ENCODE data around the gene UQCRC2. TPM values are rescaled to one million over a fixed set of nuclear protein-coding genes. Genes with fewer than 3 reads are reported as not detected.

Gene UQCRC2
- total and polyA plus RNA-seq, 10 of the 15 experiments (the other 5 are each of a cell fraction or from before 2014, with no cell fraction given), result 256 to 563 (median 327) TPM

DNA sequence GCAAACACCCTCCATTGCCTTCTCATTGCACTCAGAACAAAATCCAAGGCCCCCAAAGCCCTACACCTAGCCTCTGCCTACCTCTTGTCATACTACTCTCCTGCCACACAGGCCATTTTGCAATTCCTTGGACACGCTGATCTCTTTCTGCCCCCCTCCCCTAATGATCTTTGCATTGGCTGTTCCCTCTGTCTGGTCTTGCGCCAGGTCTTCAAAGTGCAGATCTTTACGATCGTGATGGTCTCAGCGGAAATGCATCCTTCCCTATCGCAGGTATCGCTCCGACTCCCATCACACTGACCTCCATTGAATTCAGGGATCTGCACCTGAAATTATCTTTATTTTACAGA, 54.0 kb downstream of the UQCRC2 start (continued):
- TF ChIP-seq EED (IDR thresholded peaks at IDR 0.05; ENCODE audit: low read depth) (no peak), CREB1 (IDR thresholded peaks at IDR 0.05; ENCODE audit: low read depth) (no peak)
- TF ChIP-seq, protein P1, sequence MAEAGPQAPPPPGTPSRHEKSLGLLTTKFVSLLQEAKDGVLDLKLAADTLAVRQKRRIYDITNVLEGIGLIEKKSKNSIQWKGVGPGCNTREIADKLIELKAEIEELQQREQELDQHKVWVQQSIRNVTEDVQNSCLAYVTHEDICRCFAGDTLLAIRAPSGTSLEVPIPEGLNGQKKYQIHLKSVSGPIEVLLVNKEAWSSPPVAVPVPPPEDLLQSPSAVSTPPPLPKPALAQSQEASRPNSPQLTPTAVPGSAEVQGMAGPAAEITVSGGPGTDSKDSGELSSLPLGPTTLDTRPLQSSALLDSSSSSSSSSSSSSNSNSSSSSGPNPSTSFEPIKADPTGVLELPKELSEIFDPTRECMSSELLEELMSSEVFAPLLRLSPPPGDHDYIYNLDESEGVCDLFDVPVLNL (IDR thresholded peaks at IDR 0.05; ENCODE audit: low read depth, low read length), result no peak

DNA sequence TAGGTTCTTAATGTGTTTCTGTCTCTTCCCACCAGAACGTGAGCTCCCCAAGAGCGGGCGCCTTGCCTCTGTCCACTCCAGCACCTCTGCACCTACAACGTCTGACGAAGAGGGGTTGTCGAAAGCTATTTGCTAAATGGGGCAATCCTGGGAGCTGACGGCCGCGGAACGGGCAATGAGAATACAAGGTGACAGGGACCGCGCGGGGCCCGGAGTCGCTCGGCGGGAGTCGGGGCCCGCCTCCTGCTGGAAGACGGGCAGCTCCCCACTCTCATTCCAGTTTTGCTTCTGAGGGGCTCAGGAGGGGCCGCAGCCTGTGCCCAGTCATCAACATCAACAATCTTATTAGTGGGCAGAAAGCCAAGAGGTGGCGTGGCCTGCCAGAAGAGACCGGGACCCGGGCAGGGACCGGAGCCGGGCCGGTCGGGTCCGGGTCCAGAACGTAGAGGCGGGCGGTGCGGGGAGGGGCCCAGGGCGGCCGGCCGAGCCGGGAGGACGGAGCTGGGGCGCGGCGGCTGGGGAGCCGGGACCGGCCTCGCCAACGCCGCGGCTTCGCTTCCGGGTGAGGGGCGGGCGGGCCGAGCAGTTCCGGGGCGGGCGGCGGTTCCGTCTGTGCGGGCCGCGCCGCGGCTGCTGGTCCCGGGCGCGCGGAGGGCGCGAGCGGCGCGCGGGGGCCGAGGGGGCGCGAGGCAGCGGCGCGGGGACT, 54.5 kb downstream of the UQCRC2 start, which contains the start of gene MOSMO:
Gene MOSMO, plus strand, starts transcription at position 603 of the 706 bp plus-strand sequence. CDS start 191 bp downstream, outside the sequence.
- ChIA-PET SMC1A (ENCODE audit: uncharacterized antibody, unreplicated experiment) (interaction anchor here (0.9 to 25.5 kb wide), 10 partner anchors 19 to 181 kb away, joined by 3 to 567 read pairs (median 4); no protein-coding TSS in a partner anchor), CTCF (interaction anchor here (0.7 to 20.1 kb wide), 9 partner anchors 10 to 289 kb away, joined by 3 to 686 read pairs (median 12); no protein-coding TSS in a partner anchor), POLR2A (interaction anchor here (0.6 to 3.6 kb wide), 8 partner anchors 9 to 1272 kb away, joined by 3 to 33 read pairs (median 6); no protein-coding TSS in a partner anchor), RAD21 (ENCODE audit: unreplicated experiment) (interaction anchor here (0.7 to 22.7 kb wide), 10 partner anchors 9 to 289 kb away, joined by 3 to 466 read pairs (median 4); no protein-coding TSS in a partner anchor)
- no TSS peak for BruUV-seq (replicated peaks)
- Histone ChIP-seq H3K27ac (ENCODE audit: control insufficient read depth, insufficient read depth) (peak within 1 kb of the TSS; percentile 54), H3K9ac (ENCODE audit: control insufficient read depth, insufficient read depth, low read length) (peak within 1 kb of the TSS; percentile 81), H3K27me3 (replicated peaks in 1 of 2; ENCODE audit: control insufficient read depth in 2 of 2, insufficient read depth in 2 of 2, low read length in 1 of 2) (no peaks in the 10 kb centered on the region), H3K4me3 (peak within 1 kb of the TSS; percentile 98), H3K79me2 (ENCODE audit: control insufficient read depth, insufficient read depth, low read length) (peaks cover 15% of the 10 kb centered on the region), H3K9me3 (replicated peaks; ENCODE audit: control insufficient read depth, insufficient read depth, low read length) (no peaks in the 10 kb centered on the region), H2AFZ (ENCODE audit: control insufficient read depth, low read depth, low read length) (peak within 1 kb of the TSS; percentile 92), H4K20me1 (ENCODE audit: control insufficient read depth, insufficient read depth) (no peaks in the 10 kb centered on the region), H3K4me1 (ENCODE audit: control insufficient read depth, insufficient read depth, low read length) (peaks cover 15% of the 10 kb centered on the region), H3K36me3 (ENCODE audit: control insufficient read depth in 2 of 2, insufficient read depth in 2 of 2, low read length in 1 of 2) (no peaks in the 10 kb centered on the region), H3K4me2 (ENCODE audit: control insufficient read depth, insufficient read depth) (peak within 1 kb of the TSS; percentile 91)
- intact Hi-C loops (cut with micrococcal nuclease; ENCODE audit: unreplicated experiment), result no loop called here
- in situ Hi-C loops (cut with MboI), result no loop called here
- ATAC-seq, result peak; percentile 88
- no peak for DNase-seq (ENCODE audit: low read depth, low spot score)
- peak; percentile 61 for FAIRE-seq
- WGBS (ENCODE audit: insufficient coverage, insufficient replicate concordance, low lambda C conversion rate, missing lambda C conversion rate), result 2% methylated on average over 40 of the region's 78 CpGs
- TF ChIP-seq RELA (IDR thresholded peaks at IDR 0.05; ENCODE audit: borderline replicate concordance, partially characterized antibody), result peak; percentile 46
- TF ChIP-seq, protein P2, sequence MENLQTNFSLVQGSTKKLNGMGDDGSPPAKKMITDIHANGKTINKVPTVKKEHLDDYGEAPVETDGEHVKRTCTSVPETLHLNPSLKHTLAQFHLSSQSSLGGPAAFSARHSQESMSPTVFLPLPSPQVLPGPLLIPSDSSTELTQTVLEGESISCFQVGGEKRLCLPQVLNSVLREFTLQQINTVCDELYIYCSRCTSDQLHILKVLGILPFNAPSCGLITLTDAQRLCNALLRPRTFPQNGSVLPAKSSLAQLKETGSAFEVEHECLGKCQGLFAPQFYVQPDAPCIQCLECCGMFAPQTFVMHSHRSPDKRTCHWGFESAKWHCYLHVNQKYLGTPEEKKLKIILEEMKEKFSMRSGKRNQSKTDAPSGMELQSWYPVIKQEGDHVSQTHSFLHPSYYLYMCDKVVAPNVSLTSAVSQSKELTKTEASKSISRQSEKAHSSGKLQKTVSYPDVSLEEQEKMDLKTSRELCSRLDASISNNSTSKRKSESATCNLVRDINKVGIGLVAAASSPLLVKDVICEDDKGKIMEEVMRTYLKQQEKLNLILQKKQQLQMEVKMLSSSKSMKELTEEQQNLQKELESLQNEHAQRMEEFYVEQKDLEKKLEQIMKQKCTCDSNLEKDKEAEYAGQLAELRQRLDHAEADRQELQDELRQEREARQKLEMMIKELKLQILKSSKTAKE (IDR thresholded peaks at IDR 0.05; ENCODE audit: low read depth, poor library complexity, severe bottlenecking), result no peak
- TF ChIP-seq, protein P3, sequence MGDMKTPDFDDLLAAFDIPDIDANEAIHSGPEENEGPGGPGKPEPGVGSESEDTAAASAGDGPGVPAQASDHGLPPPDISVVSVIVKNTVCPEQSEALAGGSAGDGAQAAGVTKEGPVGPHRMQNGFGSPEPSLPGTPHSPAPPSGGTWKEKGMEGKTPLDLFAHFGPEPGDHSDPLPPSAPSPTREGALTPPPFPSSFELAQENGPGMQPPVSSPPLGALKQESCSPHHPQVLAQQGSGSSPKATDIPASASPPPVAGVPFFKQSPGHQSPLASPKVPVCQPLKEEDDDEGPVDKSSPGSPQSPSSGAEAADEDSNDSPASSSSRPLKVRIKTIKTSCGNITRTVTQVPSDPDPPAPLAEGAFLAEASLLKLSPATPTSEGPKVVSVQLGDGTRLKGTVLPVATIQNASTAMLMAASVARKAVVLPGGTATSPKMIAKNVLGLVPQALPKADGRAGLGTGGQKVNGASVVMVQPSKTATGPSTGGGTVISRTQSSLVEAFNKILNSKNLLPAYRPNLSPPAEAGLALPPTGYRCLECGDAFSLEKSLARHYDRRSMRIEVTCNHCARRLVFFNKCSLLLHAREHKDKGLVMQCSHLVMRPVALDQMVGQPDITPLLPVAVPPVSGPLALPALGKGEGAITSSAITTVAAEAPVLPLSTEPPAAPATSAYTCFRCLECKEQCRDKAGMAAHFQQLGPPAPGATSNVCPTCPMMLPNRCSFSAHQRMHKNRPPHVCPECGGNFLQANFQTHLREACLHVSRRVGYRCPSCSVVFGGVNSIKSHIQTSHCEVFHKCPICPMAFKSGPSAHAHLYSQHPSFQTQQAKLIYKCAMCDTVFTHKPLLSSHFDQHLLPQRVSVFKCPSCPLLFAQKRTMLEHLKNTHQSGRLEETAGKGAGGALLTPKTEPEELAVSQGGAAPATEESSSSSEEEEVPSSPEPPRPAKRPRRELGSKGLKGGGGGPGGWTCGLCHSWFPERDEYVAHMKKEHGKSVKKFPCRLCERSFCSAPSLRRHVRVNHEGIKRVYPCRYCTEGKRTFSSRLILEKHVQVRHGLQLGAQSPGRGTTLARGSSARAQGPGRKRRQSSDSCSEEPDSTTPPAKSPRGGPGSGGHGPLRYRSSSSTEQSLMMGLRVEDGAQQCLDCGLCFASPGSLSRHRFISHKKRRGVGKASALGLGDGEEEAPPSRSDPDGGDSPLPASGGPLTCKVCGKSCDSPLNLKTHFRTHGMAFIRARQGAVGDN (IDR thresholded peaks at IDR 0.05), result peak; percentile 74
- no peak for TF ChIP-seq RAD51 (IDR thresholded peaks at IDR 0.05)
- TF ChIP-seq POLR2AphosphoS5 (IDR thresholded peaks at IDR 0.05; ENCODE audit: low read length), result no peak
- no peak for TF ChIP-seq SP1 (IDR thresholded peaks at IDR 0.05; ENCODE audit: low read depth, low read length)
- TF ChIP-seq NFYB (IDR thresholded peaks at IDR 0.05; ENCODE audit: insufficient read depth, low read depth, low read length), result no peak
- TF ChIP-seq, protein P4, sequence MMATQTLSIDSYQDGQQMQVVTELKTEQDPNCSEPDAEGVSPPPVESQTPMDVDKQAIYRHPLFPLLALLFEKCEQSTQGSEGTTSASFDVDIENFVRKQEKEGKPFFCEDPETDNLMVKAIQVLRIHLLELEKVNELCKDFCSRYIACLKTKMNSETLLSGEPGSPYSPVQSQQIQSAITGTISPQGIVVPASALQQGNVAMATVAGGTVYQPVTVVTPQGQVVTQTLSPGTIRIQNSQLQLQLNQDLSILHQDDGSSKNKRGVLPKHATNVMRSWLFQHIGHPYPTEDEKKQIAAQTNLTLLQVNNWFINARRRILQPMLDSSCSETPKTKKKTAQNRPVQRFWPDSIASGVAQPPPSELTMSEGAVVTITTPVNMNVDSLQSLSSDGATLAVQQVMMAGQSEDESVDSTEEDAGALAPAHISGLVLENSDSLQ (IDR thresholded peaks at IDR 0.05), result peak; percentile 51
- no peak for TF ChIP-seq FOXK2 (IDR thresholded peaks at IDR 0.05)
- TF ChIP-seq SIX5 (IDR thresholded peaks at IDR 0.05; ENCODE audit: low read depth, low read length, severe bottlenecking), result peak; percentile 21
- no peak for TF ChIP-seq CHD4 (IDR thresholded peaks at IDR 0.05)
